Measurements from ENCODE around the gene PACSIN3. TPM values are rescaled to one million over a fixed set of nuclear protein-coding genes. Genes with fewer than 3 reads are reported as not detected.

PACSIN3 gene
- total and polyA plus RNA-seq, 8 donors = 16.5 to 39.9 (median 29.6) TPM

- 51% methylated on average over 5 of the region's 5 CpGs for WGBS, 2 donors
- no peak for TF ChIP-seq CTCF (IDR thresholded peaks at IDR 0.05)
- Histone ChIP-seq H3K9me3 (no peaks in the 10 kb centered on the region), H3K27me3 (no peaks in the 10 kb centered on the region), H3K27ac (no peak overlapping the region), H3K4me3 (no peak overlapping the region), H3K4me1 (peaks cover 0 to 3% (median 0%) of the 10 kb centered on the region in 3 donors), H3K36me3 (peaks cover 16 to 36% (median 29%) of the 10 kb centered on the region in 3 donors)
- ATAC-seq (no peak), DNase-seq (no peak), FAIRE-seq (no peak)
- intact Hi-C loops (cut with DNase I) = loop anchor here (2.0 to 10.0 kb wide), 3 partner anchors 274 to 278 kb away; no protein-coding TSS in a partner anchor
Measured at GRCh38 chr11:47162426-47162825, 23.8 kb downstream of the PACSIN3 start.

GRCh38 chr11:47161890-47162289, 24.3 kb downstream of the PACSIN3 start:
- FAIRE-seq (no peak), DNase-seq (no peak), ATAC-seq (no peak)
- intact Hi-C loops (cut with DNase I) = loop anchor here (2.0 to 10.0 kb wide), 3 partner anchors 273 to 277 kb away; no protein-coding TSS in a partner anchor
- H3K36me3 ChIP-seq = peaks cover 12 to 30% (median 25%) of the 10 kb centered on the region in 3 donors
- H3K9me3 ChIP-seq = no peaks in the 10 kb centered on the region
- 40 to 44% methylated on average over 9 of the region's 9 CpGs for WGBS, 2 donors
- H3K27ac ChIP-seq = no peak overlapping the region
- no peak overlapping the region for H3K4me3 ChIP-seq
- peaks cover 0 to 3% (median 0%) of the 10 kb centered on the region in 3 donors for H3K4me1 ChIP-seq
- no peak for TF ChIP-seq CTCF (IDR thresholded peaks at IDR 0.05)
- H3K27me3 ChIP-seq = no peaks in the 10 kb centered on the region

- intact Hi-C loops (cut with DNase I) = loop anchor here in 2 of 3 donors (5.0 to 10.0 kb wide), 2 partner anchors 274 to 276 kb away; no protein-coding TSS in a partner anchor
- no peak for FAIRE-seq
- DNase-seq = peak in 5 of 6 donors; percentile 55 to 85 (median 76)
- TF ChIP-seq CTCF (IDR thresholded peaks at IDR 0.05) = peak; percentile 56 to 70 (median 68)
- ATAC-seq = peak; percentile 72 to 87 (median 80)
- 45 to 46% methylated on average over 14 of the region's 14 CpGs for WGBS, 2 donors
- Histone ChIP-seq H3K4me3 (no peak overlapping the region), H3K4me1 (peaks cover 0 to 3% (median 0%) of the 10 kb centered on the region in 3 donors), H3K9me3 (no peaks in the 10 kb centered on the region), H3K36me3 (peaks cover 6 to 24% (median 19%) of the 10 kb centered on the region in 3 donors), H3K27ac (no peak overlapping the region), H3K27me3 (no peaks in the 10 kb centered on the region)
Measured at GRCh38 chr11:47161134-47161854, 24.9 kb downstream of the PACSIN3 start.

GRCh38 chr11:47160753-47161133, 25.5 kb downstream of the PACSIN3 start:
- WGBS, 2 donors = 84 to 90% methylated on average over 5 of the region's 5 CpGs
- FAIRE-seq (no peak), DNase-seq (no peak), ATAC-seq (peak in 1 of 4 donors; percentile 2)
- H3K9me3 ChIP-seq = no peaks in the 10 kb centered on the region
- intact Hi-C loops (cut with DNase I) = loop anchor here in 2 of 3 donors (5.0 to 10.0 kb wide), 2 partner anchors 273 to 276 kb away; no protein-coding TSS in a partner anchor
- TF ChIP-seq CTCF (IDR thresholded peaks at IDR 0.05) = no peak
- no peak overlapping the region for H3K27ac ChIP-seq
- H3K4me3 ChIP-seq = no peak overlapping the region
- H3K36me3 ChIP-seq = peaks cover under 1 to 19% (median 13%) of the 10 kb centered on the region in 3 donors
- peaks cover 0 to 3% (median 0%) of the 10 kb centered on the region in 3 donors for H3K4me1 ChIP-seq
- no peaks in the 10 kb centered on the region for H3K27me3 ChIP-seq
